GM19351 (cell line): ENCODE data around the gene CPSF3.

ENCODE experiments used
- ATAC-seq: cut with Tn5 transposase; IDR thresholded peaks from one replicate; pipeline ENCODE4 v1.9.1; 2021; ENCODE audit warnings: mild to moderate bottlenecking, moderate library complexity; ENCODE audit not compliant: unreplicated experiment

Gene CPSF3

DNA sequence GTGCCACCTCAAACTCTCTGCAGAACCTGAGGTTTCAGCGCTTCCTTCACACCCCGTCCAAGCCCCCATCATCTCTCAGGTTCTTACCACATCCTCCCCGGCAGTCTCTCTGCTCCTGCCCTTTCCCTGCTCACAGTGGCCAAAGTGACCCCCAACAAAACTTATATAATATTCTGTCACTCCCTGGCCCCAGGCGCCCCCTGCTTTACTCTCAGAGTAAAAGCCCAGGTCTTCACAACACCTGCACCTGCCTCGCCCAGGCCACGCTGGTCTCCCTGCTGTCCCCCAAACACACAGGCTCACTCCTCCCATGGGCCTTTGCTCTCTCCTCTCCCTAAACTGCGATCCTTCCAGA is 6.5 kb upstream of the CPSF3 start:
- ATAC-seq: no peak

GRCh38 chr2:9417725-9418124 is 5.7 kb upstream of the CPSF3 start:
- ATAC-seq: no peak

DNA sequence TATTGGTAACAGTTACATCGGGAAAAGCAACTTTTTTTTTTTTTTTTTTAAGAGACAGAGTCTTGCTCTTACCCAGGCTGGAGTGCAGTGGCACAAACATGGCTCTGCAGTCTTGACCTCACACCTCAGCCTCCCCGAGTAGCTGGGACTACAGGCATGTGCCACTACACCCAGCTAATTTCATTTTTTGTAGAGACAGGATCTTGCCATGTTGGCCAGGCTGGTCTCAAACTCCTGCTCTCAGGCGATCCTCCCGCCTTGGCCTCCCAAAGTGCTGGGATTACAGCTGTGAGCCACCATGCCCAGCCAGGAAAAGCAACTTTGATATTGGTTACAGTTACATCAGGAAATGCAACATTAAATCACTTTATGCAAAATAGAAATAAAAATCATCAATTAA is 4.7 kb upstream of the CPSF3 start:
- no peak for ATAC-seq

- ATAC-seq: no peak
Observed at GRCh38 chr2:9419541-9419940, 3.9 kb upstream of the CPSF3 start.

DNA sequence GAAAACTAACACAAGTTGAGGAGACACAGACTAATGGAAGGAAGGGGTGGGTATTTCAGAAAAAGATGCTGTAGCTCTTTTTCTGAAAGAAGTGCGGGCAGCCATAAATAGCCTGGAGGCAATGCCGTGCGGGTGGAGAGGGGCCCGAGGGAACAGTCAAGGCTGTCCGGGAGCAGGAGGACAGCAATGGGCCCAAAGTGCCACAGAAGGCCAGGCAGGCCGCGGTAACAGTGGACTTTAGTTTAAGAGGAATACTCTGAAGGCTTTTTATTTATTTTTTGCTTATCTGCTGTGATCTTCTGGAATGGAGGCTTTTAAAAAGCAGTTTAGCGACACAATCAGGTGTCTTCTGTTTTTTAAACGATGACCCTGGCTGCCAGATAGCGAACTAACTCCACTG is 3.0 kb upstream of the CPSF3 start:
- ATAC-seq: no peak

- peak; percentile 28 for ATAC-seq
Observed at GRCh38 chr2:9422321-9423099, 944 bp upstream of the CPSF3 start.

- peak; percentile 10 for ATAC-seq
Observed at GRCh38 chr2:9423922-9424272, 443 bp downstream of the CPSF3 start.

DNA sequence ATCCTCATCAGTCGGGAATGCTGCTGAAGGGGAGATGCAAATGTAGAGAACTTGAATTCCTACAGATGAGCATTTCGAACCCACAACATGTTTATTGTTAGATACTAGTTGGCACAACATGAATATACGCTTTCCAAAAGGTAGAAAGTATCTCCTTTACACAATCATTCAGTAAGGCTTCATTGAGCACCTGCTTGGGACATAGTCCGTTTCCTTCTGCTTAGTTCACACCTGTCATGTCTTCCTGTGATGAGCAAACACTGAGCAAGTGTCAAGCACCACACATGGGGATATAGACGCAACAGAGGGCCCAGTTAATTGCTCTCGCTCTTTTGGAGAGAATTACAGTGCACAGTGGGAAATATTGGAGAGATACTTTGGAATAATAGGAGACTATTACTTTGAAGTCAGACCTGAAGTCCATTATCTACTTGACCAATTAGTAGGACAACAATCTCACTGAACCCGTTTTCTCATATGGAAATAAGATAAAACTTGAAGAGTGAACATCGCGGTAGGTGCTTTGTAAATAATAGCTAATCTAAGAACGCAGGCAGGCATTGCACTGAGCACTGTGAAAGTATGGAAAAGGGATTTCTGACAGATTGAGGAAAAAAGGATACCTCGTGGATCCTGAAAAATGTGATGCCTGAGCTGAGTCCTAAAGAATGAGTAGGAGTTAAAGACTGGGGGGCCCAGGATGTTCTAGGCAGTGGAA is 1.2 kb downstream of the CPSF3 start:
- ATAC-seq: no peak

DNA sequence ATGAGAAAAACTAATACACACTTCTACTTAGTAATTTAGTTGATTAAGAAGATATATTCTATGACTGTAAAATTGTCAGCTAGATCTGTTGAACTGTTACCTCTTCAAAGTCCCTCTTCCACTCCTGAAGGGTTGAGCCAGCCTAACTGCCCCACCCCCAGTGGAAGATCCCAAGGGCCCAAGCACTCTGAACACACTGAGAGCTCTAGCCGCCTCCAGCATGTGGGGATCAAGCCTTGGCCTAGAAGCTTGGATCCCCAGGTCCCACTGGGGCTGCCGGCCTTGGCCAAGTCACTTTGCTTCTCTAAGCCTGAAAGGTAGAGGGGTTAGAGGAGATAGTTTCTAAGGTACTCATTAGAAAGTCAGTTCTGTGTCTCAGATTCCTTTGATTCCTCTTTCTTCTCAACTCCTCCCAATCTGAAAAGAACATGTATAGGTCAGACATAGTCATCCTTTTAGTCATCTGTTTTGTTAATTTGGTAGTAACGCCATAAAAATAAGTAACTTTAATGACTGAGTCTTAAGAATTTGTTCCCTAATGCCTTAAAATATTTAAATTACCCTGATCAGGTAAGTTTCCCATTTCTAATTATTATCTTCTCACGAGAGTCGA is 5.6 kb downstream of the CPSF3 start:
- no peak for ATAC-seq

DNA sequence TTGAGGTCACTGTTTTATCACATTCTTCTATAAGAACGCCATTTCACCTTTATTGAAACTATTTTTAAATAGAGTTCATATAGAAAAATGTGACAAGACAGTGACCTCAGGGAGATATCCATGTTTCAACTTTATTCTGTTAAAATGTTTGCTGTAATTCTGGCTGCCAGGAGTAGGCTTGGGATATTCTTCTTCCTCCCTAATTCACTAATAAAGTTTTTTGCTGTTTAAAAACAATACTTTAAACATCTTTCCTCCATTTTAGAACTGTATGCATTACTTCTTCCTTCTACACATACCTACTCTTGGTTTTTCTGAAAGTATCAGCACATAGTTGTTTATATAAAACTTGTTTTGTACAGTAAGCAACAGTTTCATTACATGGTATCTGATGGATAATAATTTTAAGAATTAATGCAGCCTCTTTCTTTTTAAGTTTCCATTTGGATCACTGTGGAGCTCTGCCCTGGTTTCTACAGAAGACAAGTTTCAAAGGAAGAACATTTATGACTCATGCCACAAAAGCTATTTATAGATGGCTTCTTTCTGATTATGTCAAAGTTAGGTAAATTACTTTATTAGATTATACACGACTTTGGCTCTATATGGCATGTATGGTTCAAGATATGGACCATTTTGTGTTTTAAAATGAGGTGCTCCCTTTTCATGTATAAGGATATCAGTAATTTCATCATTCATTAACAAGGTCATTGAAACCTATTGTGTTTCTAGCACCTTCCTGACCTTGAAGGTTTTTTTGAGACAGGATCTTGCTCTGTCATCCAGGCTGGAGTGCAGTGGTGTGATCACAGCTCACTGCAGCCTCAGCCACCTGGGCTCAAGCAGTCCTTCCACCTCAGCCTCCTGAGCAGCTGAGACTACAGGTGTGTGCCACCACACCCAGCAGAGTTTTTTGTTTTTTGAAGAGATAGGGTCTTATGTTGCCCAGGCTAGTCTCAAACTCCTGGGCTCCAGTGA is 7.2 kb downstream of the CPSF3 start:
- ATAC-seq: no peak

DNA sequence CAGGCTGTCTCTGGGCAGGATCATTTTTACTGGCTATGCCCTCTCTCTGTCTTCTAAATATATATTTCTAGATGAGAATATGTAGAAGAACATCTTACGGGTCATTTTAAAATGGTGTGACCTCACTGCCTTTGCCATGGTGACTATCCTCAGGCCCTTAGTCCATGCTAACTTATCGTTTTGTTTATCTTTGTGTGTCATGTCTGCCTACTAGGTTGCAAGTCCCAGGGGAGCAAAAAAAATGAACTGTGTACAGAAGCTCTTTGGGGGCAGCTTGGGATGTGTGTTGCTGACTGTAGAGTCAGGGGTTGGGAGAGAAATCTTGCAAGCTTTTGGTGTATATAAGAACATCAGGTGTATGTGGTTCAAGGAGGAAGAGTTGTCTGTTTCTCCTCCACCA is 11.0 kb downstream of the CPSF3 start:
- no peak for ATAC-seq

DNA sequence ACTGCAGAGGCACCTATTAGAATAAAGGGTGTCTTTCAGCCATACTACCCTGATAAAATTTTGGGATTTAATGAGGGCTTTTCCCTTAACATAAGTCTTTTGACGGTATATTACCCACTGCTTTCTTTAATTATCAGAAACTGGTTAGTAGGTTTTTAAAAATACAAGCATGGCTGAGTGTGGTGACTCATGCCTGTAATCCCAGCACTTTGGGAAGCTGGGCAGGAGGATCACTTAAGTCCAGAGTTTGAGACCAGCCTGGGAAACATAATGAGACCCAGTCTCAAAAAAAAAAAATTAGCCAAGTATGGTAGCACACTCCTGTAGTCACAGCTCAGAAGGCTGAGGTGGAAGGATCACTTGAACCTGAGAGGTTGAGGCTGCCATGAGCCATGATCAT is 16.1 kb downstream of the CPSF3 start:
- no peak for ATAC-seq

GRCh38 chr2:9440058-9440727 is 16.7 kb downstream of the CPSF3 start:
- no peak for ATAC-seq

GRCh38 chr2:9441556-9441955 is 18.1 kb downstream of the CPSF3 start:
- ATAC-seq: no peak

DNA sequence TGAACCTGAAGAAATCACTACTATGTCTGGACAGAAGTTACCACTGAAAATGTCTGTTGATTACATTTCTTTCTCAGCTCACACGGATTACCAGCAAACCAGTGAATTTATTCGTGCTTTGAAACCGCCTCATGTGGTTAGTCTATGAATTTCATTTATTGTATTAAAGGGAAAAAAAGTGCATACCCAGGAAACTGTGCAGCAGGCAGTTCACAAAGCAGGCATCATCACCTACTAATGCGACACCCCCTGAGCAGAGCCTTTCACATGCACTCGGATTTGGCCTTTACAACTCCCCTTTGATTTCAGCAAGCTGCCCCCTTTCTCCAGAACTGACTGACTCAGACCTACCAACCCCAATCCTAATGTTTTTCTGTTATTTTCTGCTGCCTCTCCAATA is 20.1 kb downstream of the CPSF3 start:
- ATAC-seq: no peak

DNA sequence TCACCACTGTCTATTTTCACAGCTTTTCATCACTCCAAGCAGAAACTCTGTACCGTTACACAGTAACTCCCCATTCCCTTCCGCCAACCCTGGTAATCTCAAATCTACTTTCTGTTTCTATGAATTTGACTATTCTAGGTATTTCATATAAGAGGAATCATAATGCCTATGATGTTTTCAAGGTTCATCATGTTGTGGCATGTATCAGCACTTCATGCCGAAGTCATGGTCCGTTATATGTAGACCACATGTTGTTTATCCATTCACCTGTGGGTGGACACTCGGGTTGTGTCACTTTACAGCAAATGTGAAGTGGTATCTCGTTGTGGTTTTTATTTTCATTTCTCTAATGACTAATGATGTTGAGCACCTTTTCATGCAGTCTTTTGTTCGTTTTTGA is 21.6 kb downstream of the CPSF3 start:
- no peak for ATAC-seq

DNA sequence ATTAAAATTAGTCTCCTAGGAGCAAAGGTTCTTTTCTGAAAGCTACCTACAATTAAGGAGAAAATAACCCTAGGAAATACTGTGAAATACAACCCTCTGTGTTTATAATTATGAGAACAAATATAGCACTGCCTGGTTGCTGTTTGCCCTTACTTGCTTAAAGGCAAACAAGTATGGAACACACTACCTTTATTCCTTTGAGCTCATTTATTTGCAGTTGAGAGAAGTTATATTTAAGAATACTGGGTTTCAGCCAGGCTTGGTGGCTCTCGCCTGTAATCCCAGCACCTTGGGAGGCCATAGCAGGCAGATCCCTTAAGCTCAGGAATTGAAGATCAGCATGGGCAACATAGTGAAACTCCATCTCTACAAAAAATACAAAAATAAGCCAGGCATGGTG is 27.8 kb downstream of the CPSF3 start:
- ATAC-seq: no peak

GRCh38 chr2:9460441-9461017 is 37.1 kb downstream of the CPSF3 start:
- no peak for ATAC-seq

GRCh38 chr2:9461079-9461478 is 37.6 kb downstream of the CPSF3 start:
- no peak for ATAC-seq

DNA sequence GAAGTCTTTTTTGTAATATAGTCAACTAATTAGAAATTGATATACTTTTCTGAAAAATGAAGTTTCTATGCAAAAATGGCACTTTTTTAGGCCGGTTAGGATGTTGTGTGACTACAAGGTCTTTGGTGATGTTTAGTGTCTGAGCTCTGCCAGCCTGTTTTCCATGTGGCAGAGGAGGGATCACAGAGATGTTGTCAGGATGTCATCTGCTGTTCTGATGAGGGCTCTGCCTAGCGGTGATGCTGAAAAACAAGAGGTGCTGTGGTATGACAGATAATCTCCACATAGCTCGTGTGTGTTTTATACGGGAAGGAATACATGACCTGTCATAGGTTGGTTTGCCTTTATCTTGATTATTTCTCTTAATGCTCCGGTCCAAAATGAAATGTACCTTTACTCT is 38.9 kb downstream of the CPSF3 start:
- ATAC-seq: no peak
